Stimulated activated CD4-positive, alpha-beta T cell treated with anti-CD3 and anti-CD28 coated beads, Interleukin-15, amount 100 ng/mL, for 48 hours (primary cell): ENCODE measurements around the gene KCTD17.

Experiments used
- DNase-seq, 2 donors: peaks; one replicate each; pipeline ENCODE4 v3.0.0-alpha.2; 2020; ENCODE audit warnings: low read depth in 2 of 2

KCTD17 gene

GRCh38 chr22:37103656-37104452 lies 52.3 kb downstream of the KCTD17 start:
- DNase-seq = no peak

GRCh38 chr22:37105154-37105553 lies 53.6 kb downstream of the KCTD17 start:
- DNase-seq = no peak

GRCh38 chr22:37105990-37106389 lies 54.4 kb downstream of the KCTD17 start:
- DNase-seq = no peak

GRCh38 chr22:37107816-37108621 lies 56.5 kb downstream of the KCTD17 start:
- DNase-seq = no peak

- no peak for DNase-seq
Measured at GRCh38 chr22:37109242-37109917, 57.8 kb downstream of the KCTD17 start, which contains the start of gene TMPRSS6. Gene TMPRSS6, minus strand, starts transcription at chr22:37109713. Its CDS starts 6,296 bp downstream, at chr22:37103417.

- DNase-seq = no peak
Measured at GRCh38 chr22:37111156-37111717, 59.7 kb downstream of the KCTD17 start.

- no peak for DNase-seq
Measured at GRCh38 chr22:37112084-37112728, 60.7 kb downstream of the KCTD17 start.
